Ureter (tissue), 1 donor: Measurements from ENCODE around the gene TNNI2. TPM values are rescaled to one million over a fixed set of nuclear protein-coding genes. Genes with fewer than 3 reads are reported as not detected.
"Not testable (repeated sequence)": the region's sequence is repeated elsewhere in the genome, so short reads cannot be mapped to it uniquely, and the experiment has no call there.

Experiments
- DNase-seq: peaks from one replicate; pipeline ENCODE4 v3.0.0-alpha.2; 2020; ENCODE audit warnings: low spot score
- total RNA-seq: library from RNA; stranded (reverse); gene quantifications from one replicate; pipeline ENCODE4 v1.2.4, GENCODE V29; 2023
- donor health status: DM: yes; HTN: yes; CAD: no.

The TNNI2 gene
- total RNA-seq, 1 donor from 2014 or later = 45.0 TPM

DNA sequence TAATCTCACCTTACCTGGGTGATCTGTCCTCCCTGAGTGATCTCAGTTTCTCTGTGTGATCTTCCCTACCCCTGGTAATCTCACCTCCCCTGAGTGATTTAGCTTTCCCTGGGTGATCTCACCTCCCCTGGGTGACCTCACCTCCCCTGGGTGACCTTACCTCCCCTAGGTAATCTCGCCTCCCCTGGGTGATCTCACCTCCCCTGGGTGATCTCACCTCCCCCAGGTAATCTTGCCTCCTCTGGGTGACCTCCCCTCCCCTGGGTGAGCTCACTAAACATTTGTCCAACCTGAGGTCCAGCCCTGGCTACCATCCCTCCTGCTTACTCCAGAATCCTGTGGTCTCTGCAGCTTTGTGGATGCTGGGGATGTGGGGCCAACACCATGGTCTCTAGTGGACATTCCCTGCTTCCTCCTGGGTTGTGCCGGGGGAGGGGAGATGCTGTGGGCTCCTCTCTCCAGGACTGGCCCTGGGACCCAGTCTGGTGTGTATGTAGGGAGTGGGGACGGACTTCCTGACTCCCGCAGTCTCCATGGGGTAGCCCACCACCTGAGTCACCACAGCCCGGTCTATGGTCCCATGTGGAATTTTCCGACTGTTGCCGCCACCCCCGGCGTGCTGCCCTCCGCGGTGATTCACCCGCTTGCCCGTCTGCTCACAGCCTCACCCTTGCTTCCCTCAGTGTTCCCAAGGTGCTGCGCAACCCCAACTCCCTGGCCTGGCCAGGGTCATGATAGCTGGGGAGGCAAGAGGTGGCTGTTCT, 24.0 kb downstream of the TNNI2 start:
- DNase-seq = no peak

DNA sequence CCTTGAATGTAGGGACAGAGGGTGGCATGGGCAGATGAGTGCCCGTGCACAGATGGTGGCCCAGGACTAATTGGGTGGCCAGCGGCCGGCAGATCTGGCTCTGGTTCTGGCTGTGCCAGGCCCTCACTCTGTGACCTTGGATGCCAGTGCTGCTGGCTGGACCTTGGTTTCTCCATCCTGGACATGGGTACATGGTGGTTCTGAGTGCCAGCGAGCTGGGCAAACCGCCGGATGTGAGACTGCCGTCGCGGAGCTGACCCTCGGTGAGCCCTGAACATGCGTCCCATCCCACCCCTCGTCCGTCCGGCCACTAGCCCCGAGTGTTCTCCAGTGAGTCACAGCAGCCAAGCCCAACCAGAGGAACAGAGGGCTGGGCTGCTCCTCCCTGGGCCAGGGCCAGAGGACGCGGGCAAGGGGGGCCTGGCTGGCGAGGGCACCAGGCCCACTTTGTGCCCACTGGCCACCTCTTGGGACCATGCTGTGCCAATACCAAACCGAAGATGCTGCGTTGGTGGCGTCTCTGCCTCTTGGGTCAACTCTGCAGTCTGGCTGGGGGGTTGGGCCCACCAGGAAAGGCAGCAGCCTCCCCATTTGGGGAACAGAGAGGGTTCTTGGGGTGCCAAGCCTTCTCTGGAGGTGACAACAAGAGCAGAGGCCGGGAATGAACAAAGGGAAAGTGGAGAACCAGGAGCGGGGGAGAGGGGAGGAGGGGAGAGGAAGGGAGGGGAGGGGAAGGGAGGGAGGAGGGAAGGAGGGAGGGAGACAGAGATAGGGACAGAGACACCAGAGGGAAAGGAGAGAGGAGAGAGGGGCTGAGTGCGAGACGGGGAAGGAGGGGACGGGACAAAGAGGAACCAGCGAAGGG, 24.8 kb downstream of the TNNI2 start:
- DNase-seq = peak; percentile 83

DNA sequence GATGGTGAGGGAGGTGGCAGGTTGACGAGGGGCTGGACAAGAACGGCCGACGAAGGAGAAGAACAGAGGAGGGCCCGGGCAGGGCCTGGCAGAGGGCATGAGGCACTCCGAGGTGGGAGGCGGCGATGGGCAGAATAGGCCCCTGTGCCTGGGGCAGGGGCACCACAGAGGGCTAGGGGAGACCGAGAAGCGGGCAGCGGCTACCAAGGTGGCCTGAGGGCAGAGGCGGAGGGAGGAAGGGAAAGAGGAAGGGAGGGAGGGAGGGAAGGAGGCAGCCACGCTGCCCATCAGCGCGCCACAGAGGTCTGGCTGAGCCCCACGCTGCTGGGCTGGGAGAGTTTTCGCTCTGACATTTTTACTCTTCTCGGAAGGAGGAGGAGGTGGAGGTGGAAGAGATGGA, 25.4 kb downstream of the TNNI2 start:
- DNase-seq = no peak

DNA sequence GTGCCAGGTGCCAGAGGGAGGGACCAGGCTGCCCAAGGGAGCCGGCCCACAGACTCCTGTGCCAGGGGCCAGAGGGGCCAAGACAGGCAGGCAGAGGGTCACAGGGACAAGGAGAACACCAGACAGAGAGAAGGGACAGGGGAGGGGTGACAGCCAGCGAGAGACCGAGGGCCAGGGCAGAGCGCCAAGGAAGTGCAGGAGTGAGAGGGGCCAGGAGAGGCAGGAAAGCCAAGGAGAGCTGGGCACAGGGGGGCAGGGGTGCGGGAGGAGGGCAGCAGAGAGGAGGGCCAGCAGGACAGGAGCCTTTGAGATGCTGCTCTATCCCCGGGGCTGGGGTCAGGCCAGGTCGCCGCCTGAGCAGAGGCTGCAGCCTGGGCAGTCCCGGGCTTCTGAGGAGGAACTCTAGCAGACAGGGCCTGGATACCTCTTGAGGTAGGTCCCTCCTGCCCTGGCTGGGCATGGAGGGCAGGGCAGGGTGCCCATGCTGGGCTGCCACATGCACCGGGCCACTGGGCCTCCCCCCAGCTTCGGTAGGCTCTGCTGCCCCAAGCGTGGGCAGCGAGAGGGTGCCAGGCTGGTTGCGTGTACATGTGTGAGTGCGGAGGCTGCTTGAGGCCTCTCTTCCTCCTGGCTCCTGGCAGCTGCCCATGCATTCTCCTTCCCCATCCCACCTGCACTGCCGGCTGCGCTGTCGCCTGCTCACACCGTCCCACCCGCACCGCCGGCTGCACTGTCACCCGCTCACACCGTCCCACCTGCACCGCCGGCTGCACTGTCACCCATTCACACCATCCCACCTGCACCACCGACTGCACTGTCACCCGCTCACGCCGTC, 26.3 kb downstream of the TNNI2 start:
- DNase-seq = no peak

DNA sequence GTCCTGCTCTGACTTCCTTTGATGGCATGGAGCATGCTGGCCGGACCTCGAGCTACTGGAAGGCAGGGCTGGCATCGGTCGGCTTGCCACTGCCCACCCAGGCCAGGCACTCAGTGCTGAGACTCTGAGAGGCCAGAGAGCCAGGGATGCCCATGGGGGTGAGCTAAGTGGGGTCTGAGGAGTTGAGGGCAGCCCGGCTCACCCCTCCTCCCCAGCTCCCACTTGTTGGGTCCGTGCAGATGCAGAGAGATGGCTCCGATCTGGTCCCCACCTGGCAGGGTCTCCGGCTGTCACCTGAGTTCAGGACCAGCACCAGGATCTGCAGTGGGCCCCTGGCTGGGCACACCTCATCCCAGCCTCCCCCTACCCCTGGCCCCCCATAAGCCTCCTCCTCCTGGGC, 27.4 kb downstream of the TNNI2 start:
- no peak for DNase-seq

DNA sequence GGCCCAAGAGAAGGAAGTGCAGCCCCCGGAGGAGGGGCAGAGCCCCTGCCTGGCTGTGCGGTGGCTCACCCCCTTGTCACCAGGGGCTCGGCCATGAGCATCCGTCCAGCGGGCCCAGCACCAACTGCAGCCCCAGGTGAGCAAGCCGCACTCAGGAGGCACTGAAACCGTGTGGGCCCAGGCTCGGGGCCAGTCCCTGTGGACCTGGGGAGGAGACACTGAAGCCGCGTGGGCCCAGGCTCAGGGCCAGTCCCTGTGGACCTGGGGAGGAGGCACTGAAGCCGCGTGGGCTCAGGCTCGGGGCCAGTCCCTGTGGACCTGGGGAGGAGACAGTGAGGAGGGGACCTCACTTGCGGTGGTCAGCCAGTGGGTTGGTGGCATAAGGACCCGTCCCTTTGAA, 28.0 kb downstream of the TNNI2 start:
- no peak for DNase-seq

DNA sequence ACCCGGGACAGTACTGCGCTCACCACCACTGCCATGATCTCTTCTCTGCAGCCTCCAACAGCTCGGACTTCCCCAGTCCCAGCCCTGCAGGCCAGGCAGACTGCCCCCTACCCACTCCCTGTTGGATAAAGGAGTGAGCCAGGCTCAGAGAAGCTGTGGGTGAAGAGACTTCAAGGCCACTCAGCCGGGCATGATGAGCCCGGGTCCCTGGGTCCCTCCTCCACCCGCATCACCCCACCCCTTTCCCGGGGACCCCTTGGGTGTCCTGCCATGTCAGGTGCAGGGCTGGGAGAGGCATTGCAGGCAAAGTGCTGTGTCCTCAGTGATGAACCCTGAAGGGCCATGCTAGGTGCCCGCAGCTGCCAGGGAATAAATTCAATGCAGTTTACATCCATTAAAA, 28.6 kb downstream of the TNNI2 start:
- DNase-seq = no peak

DNA sequence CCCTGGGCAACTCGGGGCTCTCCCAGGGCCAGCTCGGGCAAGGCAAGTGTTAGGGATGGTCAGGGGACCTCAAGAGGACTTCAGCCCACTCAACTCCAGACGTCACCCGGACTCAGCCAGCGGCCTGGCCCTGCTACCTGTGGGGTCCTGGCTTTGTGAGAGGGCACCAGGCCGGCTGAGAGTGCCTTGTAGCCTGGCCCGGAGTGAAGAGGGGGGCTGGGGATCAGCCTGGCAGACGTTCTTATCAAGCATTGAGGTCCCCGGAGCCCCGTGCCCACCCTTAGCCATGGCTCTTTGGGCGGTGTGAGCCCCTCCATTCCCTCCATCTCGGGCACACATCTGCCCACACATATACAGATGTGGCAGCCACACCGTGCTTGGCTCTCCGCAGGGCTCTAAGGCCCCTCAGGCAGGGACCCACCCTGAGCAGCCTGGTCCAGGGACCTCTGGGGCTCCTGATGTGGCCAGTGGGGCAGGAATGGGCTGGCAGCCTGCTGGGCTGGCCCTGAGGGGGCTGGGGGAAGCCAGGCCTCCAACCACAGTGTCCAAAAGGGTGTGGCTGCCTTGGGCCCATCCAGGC, 29.4 kb downstream of the TNNI2 start:
- DNase-seq = no peak

DNA sequence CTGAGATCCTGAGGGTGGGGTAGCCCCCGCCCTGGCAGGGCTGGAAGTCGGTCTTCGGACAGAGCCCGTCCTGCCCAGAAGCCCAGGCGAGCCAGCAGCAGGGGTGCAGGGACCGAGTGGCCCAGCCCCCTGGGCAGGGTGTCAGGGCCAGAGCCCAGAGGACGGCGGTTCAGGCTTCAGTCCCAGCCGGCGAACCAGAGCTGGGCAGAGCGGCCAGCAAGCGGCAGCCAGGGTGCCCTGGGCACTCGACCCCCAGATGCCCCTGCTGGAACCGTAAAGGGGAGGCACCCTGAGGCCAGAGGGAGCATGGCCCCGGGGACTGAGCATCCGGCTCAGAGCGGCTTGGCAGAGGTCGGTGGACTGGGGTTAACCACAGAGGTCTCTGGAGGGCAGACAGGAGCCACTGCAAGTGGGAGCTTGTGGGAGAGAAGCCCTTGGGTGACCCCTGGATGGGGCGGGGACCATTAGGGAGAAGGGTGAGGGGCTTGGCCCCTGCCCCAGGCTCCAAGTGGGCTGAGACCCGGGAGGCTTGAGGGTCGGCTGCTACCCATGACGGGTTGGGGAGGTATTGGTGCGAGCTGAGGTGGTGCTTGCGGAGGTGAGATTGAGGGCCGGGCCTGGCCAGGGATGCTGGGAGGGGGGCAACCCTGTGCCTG, 30.0 kb downstream of the TNNI2 start:
- no peak for DNase-seq

DNA sequence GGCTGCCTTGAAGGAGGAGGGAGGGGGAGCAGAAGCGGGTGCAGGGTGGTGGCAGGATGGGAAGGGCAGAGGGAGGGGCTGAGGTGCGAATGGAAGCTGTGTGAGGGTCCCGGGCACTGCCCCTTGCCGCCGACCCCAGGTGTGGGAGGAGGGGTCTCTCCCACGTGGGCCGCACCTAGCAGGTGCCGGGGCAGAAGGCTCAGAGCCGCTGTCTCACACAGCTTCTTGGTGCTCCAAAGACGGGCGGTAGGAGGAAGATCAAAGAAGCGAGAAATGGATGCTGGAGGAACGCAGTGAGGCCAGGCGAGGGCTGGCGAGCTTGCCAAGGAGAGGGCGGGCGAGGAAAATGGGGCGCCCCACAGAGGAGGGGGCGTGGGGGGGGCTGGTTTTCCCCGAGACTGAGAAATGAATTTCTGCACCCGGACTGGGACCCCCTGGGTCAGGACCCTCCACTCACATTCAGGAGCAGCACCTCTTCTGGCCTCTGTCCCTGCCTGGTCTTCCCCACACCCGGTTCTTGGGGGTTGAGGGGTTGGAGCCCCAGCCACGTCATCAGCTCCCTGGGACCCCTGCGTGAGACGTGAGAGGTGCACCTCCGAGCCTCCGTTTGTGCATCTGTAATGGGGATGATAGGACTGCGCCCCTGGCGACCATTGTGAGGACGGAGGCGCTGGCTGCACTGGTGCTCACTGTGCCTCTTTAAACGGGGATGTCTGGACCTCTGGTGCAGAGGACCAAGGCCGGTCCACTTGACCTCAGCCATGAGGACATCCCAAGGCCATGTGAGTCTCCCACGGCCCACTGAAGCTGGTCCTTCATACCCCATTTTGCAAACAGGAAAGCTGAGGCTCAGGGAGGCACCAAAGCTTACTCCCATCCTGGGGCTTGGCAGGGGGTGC, 30.9 kb downstream of the TNNI2 start:
- DNase-seq = no peak

DNA sequence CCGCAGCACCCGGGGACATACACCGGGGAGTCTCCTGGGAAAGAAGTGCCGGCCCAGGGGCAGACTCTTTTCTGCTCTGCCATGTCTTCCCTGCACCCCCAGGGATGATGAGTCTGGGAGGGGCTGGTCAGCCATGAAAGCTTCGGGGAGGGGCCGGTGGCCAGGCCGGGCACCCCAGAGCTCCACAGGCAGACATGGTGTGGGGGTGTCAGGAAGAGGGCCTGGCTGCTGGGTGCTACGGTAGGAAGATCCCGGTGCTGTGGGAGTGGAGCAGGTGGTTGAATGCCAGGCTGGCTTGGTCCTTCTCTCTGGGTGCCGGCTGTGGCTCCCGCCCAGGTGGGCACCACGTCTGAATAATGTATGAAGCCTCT, 31.5 kb downstream of the TNNI2 start:
- DNase-seq = no peak

DNA sequence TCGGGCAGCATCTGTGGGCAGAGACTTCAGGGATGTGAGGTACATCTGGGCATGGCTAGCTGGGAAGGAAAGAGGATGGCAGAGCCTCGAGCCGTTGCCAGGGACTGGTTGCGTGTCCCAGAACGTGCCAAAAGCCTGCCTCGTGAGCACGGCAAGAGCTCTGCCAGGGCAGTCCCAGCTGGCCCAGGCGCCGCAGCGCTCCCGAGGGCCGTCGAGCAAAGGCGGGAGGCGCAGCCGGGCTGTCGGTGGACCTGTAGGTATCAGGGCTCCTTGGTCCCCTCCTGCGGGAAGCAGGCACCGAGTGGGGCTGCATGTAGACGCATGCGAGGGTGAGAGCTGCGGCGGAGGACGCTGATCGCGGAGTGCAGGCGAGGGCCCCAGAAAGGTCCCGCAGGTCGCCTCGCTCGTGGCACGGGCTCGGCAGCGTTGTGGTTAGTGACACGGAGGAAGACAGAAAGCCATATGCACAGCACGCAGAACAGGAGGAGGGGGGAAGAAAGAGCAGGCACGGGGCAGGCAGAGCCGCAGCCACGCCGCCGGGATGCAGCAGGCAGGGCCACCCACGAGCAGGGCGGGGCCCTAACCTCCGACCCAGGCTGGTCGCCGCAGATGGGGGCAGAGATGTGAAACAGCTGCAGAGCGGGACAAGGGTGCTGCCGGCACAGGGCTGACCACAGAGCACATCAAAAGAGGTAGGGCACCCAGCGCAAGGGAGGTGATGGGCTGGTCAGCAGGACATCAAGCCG, 32.1 kb downstream of the TNNI2 start:
- no peak for DNase-seq

DNA sequence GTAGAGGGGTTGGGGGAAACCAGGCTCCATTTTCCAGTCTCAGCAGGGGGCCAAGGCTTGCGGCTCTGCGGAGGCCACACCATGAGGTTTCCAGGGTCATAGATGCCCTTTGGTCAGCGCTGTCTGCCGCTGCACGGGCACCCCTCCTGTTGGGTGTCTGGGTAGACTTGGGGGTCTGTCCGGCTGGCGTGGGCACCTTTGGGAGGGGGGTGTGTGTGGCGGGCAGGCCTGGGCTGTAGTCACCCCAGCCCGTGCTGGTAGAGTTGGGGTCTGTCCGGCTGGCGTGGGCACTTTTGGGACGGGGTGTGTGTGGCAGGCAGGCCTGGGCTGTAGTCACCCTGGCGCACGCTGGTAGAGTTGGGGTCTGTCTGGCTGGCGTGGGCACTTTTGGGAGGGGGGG, 32.8 kb downstream of the TNNI2 start:
- no peak for DNase-seq

DNA sequence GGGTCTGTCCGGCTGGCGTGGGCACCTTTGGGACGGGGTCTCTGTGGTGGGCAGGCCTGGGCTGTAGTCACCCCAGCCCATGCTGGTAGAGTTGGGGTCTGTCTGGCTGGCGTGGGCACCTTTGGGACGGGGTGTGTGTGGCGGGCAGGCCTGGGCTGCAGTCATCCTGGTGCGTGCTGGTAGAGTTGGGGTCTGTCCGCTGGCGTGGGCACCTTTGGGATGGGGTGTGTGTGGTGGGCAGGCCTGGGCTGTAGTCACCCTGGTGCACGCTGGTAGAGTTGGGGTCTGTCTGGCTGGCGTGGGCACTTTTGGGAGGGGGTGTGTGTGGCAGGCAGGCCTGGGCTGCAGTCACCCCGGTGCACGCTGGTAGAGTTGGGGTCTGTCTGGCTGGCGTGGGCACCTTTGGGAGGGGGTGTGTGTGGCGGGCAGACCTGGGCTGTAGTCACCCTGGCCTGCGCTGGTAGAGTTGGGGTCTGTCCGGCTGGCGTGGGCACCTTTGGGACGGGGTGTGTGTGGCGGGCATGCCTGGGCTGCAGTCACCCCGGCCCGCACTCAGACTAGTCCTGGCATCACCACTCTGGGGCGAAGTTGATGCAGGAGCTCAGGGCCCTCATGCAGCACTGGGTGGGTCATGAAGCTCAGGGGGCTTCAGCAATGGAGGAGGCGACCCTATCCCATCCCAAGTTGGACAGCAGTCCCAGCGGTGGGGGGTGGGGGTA, 33.6 kb downstream of the TNNI2 start:
- DNase-seq = no peak

DNA sequence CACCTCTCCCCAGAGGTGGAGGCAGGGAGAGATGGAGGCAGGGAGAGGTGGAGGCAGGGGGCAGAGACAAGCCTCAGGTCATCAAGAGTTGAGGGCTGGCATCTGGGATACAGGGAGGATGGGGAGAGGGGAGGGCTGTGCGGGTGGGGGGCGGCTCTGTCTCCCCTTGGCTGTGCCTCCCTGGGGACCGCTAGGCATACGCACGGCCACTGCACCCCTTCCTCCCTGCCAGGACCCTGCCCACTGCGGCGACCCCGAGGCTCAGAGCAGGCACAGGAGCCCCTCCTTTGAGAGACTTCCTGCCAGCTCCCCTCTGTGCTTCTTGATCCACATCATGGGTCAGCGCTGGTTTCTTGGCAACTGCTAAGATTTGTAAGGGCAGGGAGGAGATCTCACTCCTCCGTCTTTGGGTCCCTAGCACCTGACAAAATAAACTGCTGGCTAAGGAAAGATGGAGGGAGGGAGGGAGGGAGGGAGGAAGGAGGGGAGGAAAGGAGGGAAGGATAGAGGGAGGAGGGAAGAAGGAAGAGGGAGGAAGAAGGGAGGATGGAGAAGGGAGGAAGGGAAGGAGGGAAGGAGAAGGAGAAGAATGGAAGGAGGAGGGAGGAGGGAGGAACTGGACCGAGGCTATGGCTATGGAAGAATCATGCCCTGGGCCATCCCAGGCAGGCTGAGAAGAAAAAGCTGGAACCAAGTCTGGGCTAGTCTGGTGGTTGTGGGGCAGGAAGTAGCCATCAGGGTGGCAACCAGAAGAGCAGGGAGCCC, 34.4 kb downstream of the TNNI2 start:
- DNase-seq = no peak

DNA sequence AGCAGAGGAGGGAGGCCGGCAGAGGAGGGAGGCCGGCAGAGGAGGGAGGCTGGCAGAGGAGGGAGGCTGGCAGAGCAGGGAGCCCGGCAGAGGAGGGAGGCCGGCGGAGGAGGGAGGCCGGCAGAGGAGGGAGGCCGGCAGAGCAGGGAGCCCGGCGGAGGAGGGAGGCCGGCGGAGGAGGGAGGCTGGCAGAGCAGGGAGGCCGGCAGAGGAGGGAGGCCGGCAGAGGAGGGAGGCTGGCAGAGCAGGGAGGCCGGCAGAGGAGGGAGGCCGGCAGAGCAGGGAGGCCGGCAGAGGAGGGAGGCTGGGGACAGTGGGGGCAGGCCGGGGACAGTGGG, 35.0 kb downstream of the TNNI2 start:
- not testable (repeated sequence) for DNase-seq

DNA sequence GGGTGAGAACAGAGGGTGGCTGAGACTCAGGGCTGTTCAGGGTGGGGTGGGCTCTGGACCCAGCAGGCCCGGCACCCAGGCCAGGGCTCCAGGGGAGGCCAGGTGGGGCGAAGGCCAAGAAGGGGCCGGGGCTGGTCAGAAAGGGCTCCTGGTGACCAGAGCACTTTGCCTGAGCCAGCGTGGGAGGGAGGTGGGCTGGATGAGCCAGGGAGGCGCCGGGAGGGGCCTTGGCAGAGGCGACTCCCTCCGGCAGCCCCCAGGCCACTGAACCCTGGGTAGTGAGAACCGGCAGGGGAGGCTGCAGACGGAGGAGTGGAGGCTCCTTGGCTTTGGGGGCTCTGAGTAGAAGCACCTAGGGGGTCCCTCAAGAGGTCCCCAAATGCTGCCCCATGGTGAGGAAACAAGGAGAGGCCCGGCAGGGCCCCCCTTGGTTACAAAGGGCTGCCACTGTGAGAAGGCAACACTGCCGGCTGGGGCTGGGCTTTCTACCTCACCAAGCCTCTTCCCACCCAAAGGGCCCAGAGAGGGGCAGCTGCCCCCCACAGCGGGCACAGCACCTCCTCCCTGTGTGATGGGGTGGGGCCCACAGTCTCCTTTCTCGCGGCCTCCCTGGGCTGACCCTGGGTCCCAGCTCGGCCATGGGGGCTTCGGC, 35.8 kb downstream of the TNNI2 start:
- not testable (repeated sequence) for DNase-seq
